ENCODE measurements around the gene POU2F1.

The POU2F1 gene

GRCh38 chr1:167196166-167196565 lies 24.5 kb upstream of the POU2F1 start:
- TF ChIP-seq CTCF (IDR thresholded peaks at IDR 0.05; ENCODE audit: low read length) = no peak
- TF ChIP-seq EZH2phosphoT487 (IDR thresholded peaks at IDR 0.05; ENCODE audit: low read length) = no peak
- no peak for TF ChIP-seq EZH2 (optimal IDR thresholded peaks at IDR 0.05; ENCODE audit: low read depth, low read length)
- H3F3A ChIP-seq (ENCODE audit: insufficient read depth, low read length) = no peaks in the 10 kb centered on the region
- no peak overlapping the region for H3K27ac ChIP-seq (ENCODE audit: low read length)
- no peak overlapping the region for H3K9ac ChIP-seq (ENCODE audit: low read length)
- H3K79me2 ChIP-seq (ENCODE audit: low read length) = no peaks in the 10 kb centered on the region
- H3K4me3 ChIP-seq (ENCODE audit: low read length) = no peak overlapping the region
- no peaks in the 10 kb centered on the region for H4K20me1 ChIP-seq (ENCODE audit: insufficient read depth, low read length)
- H3K36me3 ChIP-seq (replicated peaks; ENCODE audit: insufficient read depth, low read length) = no peaks in the 10 kb centered on the region
- no peak overlapping the region for H2AFZ ChIP-seq (ENCODE audit: low read length)
- H3K9me3 ChIP-seq (replicated peaks; ENCODE audit: insufficient read depth, low read length) = no peaks in the 10 kb centered on the region
- DNase-seq = no peak
- no peak overlapping the region for H3K4me2 ChIP-seq (ENCODE audit: low read depth, low read length)
- no peaks in the 10 kb centered on the region for H3K4me1 ChIP-seq (ENCODE audit: low read length)
- no peaks in the 10 kb centered on the region for H3K27me3 ChIP-seq (replicated peaks; ENCODE audit: insufficient read depth, low read length)
- H3K9me2 ChIP-seq (replicated peaks; ENCODE audit: insufficient read depth, low read length) = no peaks in the 10 kb centered on the region

- no peaks in the 10 kb centered on the region for H3F3A ChIP-seq (ENCODE audit: insufficient read depth, low read length)
- DNase-seq = no peak
- no peaks in the 10 kb centered on the region for H3K9me3 ChIP-seq (replicated peaks; ENCODE audit: insufficient read depth, low read length)
- no peak overlapping the region for H3K27ac ChIP-seq (ENCODE audit: low read length)
- H3K79me2 ChIP-seq (ENCODE audit: low read length) = no peaks in the 10 kb centered on the region
- no peak overlapping the region for H3K4me2 ChIP-seq (ENCODE audit: low read depth, low read length)
- no peak overlapping the region for H3K9ac ChIP-seq (ENCODE audit: low read length)
- H2AFZ ChIP-seq (ENCODE audit: low read length) = no peak overlapping the region
- no peaks in the 10 kb centered on the region for H3K27me3 ChIP-seq (replicated peaks; ENCODE audit: insufficient read depth, low read length)
- no peak overlapping the region for H3K4me3 ChIP-seq (ENCODE audit: low read length)
- no peaks in the 10 kb centered on the region for H3K4me1 ChIP-seq (ENCODE audit: low read length)
- TF ChIP-seq EZH2 (optimal IDR thresholded peaks at IDR 0.05; ENCODE audit: low read depth, low read length) (no peak), CTCF (IDR thresholded peaks at IDR 0.05; ENCODE audit: low read length) (no peak), EZH2phosphoT487 (IDR thresholded peaks at IDR 0.05; ENCODE audit: low read length) (no peak)
- H4K20me1 ChIP-seq (ENCODE audit: insufficient read depth, low read length) = no peaks in the 10 kb centered on the region
- H3K9me2 ChIP-seq (replicated peaks; ENCODE audit: insufficient read depth, low read length) = no peaks in the 10 kb centered on the region
- no peaks in the 10 kb centered on the region for H3K36me3 ChIP-seq (replicated peaks; ENCODE audit: insufficient read depth, low read length)
Measured at GRCh38 chr1:167197236-167197635, 23.4 kb upstream of the POU2F1 start.

GRCh38 chr1:167197692-167198091 lies 23.0 kb upstream of the POU2F1 start:
- H3K9ac ChIP-seq (ENCODE audit: low read length) = no peak overlapping the region
- DNase-seq = no peak
- H3K4me2 ChIP-seq (ENCODE audit: low read depth, low read length) = no peak overlapping the region
- H3K79me2 ChIP-seq (ENCODE audit: low read length) = no peaks in the 10 kb centered on the region
- no peaks in the 10 kb centered on the region for H3K9me3 ChIP-seq (replicated peaks; ENCODE audit: insufficient read depth, low read length)
- no peak overlapping the region for H3K27ac ChIP-seq (ENCODE audit: low read length)
- H4K20me1 ChIP-seq (ENCODE audit: insufficient read depth, low read length) = no peaks in the 10 kb centered on the region
- no peak overlapping the region for H3K4me3 ChIP-seq (ENCODE audit: low read length)
- H3K9me2 ChIP-seq (replicated peaks; ENCODE audit: insufficient read depth, low read length) = no peaks in the 10 kb centered on the region
- no peaks in the 10 kb centered on the region for H3K4me1 ChIP-seq (ENCODE audit: low read length)
- no peaks in the 10 kb centered on the region for H3K36me3 ChIP-seq (replicated peaks; ENCODE audit: insufficient read depth, low read length)
- no peak overlapping the region for H2AFZ ChIP-seq (ENCODE audit: low read length)
- TF ChIP-seq CTCF (IDR thresholded peaks at IDR 0.05; ENCODE audit: low read length) = no peak
- no peak for TF ChIP-seq EZH2phosphoT487 (IDR thresholded peaks at IDR 0.05; ENCODE audit: low read length)
- no peak for TF ChIP-seq EZH2 (optimal IDR thresholded peaks at IDR 0.05; ENCODE audit: low read depth, low read length)
- no peaks in the 10 kb centered on the region for H3F3A ChIP-seq (ENCODE audit: insufficient read depth, low read length)
- no peaks in the 10 kb centered on the region for H3K27me3 ChIP-seq (replicated peaks; ENCODE audit: insufficient read depth, low read length)
